ENCODE measurements around the gene JPT2.
A peak's percentile ranks its signal among the peaks of the same experiment; 100 is the strongest.
"Not testable (repeated sequence)": the region's sequence is repeated elsewhere in the genome, so short reads cannot be mapped to it uniquely, and the experiment has no call there.

JPT2 gene

GRCh38 chr16:1691956-1692355, 13.9 kb downstream of the JPT2 start:
- DNase-seq (ENCODE audit: low read depth, low spot score), result no peak
- ChIA-PET CTCF (interaction anchor here (0.9 to 6.2 kb wide), 5 partner anchors 8 to 198 kb away, joined by 3 to 66 read pairs (median 7); partner anchors contain the start of gene MAPK8IP3), POLR2A (interaction anchor here (0.7 to 1.3 kb wide), 3 partner anchors 13 to 81 kb away, joined by 3 to 4 read pairs (median 3); partner anchors contain the start of genes EME2 and MRPS34)
- H3K4me3 ChIP-seq (ENCODE audit: low read depth, low read length), result no peak overlapping the region
- TF ChIP-seq CTCF (IDR thresholded peaks at IDR 0.05; ENCODE audit: insufficient read depth, low read length, missing control alignments), result no peak

GRCh38 chr16:1696863-1697262, 18.8 kb downstream of the JPT2 start:
- no peak for DNase-seq (ENCODE audit: low read depth, low spot score)
- ChIA-PET CTCF (interaction anchor here (1.5 to 5.3 kb wide), 2 partner anchors 9 to 27 kb away, joined by 3 to 47 read pairs; partner anchors contain the start of gene MAPK8IP3), POLR2A (no interaction called here)
- H3K4me3 ChIP-seq (ENCODE audit: low read depth, low read length), result no peak overlapping the region
- no peak for TF ChIP-seq CTCF (IDR thresholded peaks at IDR 0.05; ENCODE audit: insufficient read depth, low read length, missing control alignments)

- TF ChIP-seq CTCF (IDR thresholded peaks at IDR 0.05; ENCODE audit: insufficient read depth, low read length, missing control alignments), result no peak
Observed at GRCh38 chr16:1698680-1699079, 20.6 kb downstream of the JPT2 start.

GRCh38 chr16:1700246-1700645, 22.2 kb downstream of the JPT2 start:
- no peak overlapping the region for H3K4me3 ChIP-seq (ENCODE audit: low read depth, low read length)
- CTCF ChIA-PET, result interaction anchor here (0.7 to 1.5 kb wide), 6 partner anchors 9 to 229 kb away, joined by 3 to 7 read pairs (median 4); no protein-coding TSS in a partner anchor
- POLR2A ChIA-PET, result no interaction called here
- no peak for DNase-seq (ENCODE audit: low read depth, low spot score)
- TF ChIP-seq CTCF (IDR thresholded peaks at IDR 0.05; ENCODE audit: insufficient read depth, low read length, missing control alignments), result no peak

More at GRCh38 chr16:1698680-1699079, 20.6 kb downstream of the JPT2 start:
- no peak overlapping the region for H3K4me3 ChIP-seq (ENCODE audit: low read depth, low read length)
- no peak for DNase-seq (ENCODE audit: low read depth, low spot score)
- ChIA-PET CTCF (interaction anchor here (1.5 kb wide), 1 partner anchor 231 kb away, joined by 3 read pairs; no protein-coding TSS in a partner anchor), POLR2A (no interaction called here)

- POLR2A ChIA-PET, result no interaction called here
- CTCF ChIA-PET, result interaction anchor here (1.2 to 3.5 kb wide), 3 partner anchors 10 to 23 kb away, joined by 4 to 23 read pairs (median 5); no protein-coding TSS in a partner anchor
Observed at GRCh38 chr16:1701216-1701878, 23.3 kb downstream of the JPT2 start.

GRCh38 chr16:1705324-1705687, 27.2 kb downstream of the JPT2 start:
- H3K4me3 ChIP-seq (ENCODE audit: low read depth, low read length), result peak overlapping the region; percentile 99
- not testable (repeated sequence) for DNase-seq (ENCODE audit: low read depth, low spot score)
- POLR2A ChIA-PET, result interaction anchor here (0.7 to 1.6 kb wide), 7 partner anchors 13 to 94 kb away, joined by 3 to 8 read pairs (median 4); partner anchors contain the start of genes EME2, IFT140, JPT2 and MRPS34
- CTCF ChIA-PET, result interaction anchor here (0.7 to 5.1 kb wide), 34 partner anchors 8 to 286 kb away, joined by 3 to 66 read pairs (median 4); partner anchors contain the start of genes EME2, JPT2, MRPS34 and NME3

More at GRCh38 chr16:1701216-1701878, 23.3 kb downstream of the JPT2 start:
- DNase-seq (ENCODE audit: low read depth, low spot score), result no peak
- no peak overlapping the region for H3K4me3 ChIP-seq (ENCODE audit: low read depth, low read length)
- no peak for TF ChIP-seq CTCF (IDR thresholded peaks at IDR 0.05; ENCODE audit: insufficient read depth, low read length, missing control alignments)

Measured in AG04449 (cell line).